HG02763 (cell line): ENCODE results near the gene TRIM5.
"Not testable (repeated sequence)": the region's sequence is repeated elsewhere in the genome, so short reads cannot be mapped to it uniquely, and the experiment has no call there.

Source experiments
- ATAC-seq: cut with Tn5 transposase; IDR thresholded peaks from one replicate; pipeline ENCODE4 v1.9.1; 2021; ENCODE audit warnings: mild to moderate bottlenecking, moderate library complexity; ENCODE audit not compliant: unreplicated experiment

Gene TRIM5, protein sequence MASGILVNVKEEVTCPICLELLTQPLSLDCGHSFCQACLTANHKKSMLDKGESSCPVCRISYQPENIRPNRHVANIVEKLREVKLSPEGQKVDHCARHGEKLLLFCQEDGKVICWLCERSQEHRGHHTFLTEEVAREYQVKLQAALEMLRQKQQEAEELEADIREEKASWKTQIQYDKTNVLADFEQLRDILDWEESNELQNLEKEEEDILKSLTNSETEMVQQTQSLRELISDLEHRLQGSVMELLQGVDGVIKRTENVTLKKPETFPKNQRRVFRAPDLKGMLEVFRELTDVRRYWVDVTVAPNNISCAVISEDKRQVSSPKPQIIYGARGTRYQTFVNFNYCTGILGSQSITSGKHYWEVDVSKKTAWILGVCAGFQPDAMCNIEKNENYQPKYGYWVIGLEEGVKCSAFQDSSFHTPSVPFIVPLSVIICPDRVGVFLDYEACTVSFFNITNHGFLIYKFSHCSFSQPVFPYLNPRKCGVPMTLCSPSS

DNA sequence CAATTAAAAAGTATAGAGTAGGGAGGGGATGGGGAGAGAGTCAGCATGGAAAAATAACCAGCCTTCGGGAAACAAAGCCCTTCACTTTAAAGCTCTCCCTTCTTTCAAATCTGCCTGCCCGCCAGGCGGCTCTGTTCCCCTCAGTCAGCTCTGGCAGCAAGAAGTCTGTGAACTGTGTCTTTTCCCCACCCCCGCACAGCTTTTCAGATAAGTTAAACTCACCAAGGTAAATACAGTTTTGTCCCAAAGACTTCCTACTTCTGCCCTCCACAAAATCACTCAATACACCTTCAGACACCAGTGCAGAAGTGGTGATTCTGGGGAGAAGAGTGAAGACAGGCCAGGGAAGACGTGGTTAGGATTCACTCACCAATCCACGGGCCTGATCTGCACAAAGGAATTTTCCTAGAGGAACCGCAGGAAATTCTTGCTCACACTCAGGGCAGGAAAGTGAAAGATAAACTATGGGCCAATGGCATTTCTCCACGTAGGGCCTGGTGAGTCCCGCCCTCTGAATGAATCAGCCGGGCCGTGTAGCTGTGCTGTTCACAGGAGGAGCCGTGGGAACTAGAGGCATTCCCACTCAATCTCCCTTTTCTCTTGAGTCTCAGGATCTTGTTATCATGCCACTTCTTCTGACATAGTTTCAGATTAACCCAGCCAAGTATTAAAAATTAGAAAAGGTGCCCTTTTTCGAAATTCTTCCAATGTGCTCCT lies at the start of gene TRIM5:
TRIM5 (minus strand) TSS at position 429 of the 717 bp plus-strand sequence. CDS start 4,897 bp downstream, outside the sequence.
- ATAC-seq, result peak; percentile 72

DNA sequence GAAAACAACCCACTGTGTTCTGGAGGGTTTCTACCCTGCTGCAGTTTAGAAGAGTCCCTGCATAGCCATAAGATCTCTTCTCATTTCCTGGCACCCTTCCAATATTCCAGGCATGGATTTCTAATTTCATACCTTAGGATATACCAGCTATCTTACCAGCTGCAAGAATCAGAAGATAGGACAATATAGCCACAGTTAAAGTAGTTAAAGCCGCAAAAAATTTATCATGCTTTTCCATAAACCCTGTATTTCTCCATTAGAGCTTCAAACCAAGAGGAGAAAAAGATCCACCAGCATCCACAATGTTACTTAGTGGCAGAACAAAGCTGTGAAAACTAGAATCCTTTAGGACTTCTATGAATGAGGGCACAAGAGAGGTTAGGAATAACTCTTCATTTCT lies 42.8 kb upstream of the TRIM5 start:
- no peak for ATAC-seq

GRCh38 chr11:5726351-5726750 lies 41.5 kb upstream of the TRIM5 start:
- ATAC-seq, result no peak

DNA sequence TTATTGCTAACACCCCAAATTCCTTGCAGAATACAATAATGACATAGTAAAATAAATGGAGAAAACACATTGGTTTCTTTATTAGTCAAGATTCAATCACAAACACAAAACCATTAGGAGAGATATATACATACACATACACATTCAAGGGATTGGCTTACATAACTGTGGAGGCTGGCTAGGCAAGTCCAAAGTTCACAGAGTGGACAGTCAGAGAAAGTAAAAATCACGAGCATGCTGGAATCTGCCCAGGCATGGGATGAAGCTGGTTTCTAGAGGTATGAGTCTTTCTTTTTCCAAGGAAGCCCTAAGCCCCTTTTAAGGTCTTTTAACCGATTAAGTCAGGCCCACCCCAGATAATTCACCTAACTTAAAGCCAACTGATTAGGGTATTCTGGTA lies 37.7 kb upstream of the TRIM5 start:
- no peak for ATAC-seq

DNA sequence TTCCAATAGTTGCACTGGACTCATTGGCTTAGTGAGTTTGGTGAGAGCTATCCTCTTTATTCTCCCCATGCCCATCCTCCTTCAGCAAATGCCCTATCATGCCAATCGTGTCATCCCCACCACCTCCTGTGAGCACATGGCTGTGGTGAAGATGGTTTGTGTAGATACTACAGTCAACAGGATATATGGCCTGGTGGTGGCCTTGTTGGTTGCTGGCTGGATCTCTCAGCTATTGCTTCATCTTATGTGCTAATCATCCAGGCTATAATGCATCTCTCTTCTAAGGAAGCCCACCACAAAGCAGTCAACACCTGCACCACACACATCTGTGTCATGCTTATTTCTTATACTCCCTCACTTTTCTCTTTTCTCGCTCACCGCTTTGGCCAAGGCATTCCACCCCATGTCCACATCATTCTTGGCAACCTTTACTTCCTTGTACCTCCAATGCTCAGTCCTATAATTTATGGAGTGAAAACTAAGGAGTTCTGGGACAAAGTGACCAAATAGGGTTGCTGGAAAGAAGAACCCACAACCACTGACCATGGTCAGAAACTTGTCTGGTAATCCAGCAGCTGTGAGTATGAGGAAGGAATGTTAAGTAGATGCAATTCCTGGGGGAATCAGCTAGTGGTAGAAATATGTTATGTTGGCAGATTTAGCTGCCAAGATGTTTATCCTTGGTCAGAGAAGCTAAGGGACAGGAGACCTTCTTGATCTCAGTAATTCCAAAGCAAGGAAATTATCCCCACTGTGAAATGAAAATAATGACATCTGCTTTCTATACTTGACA lies 35.0 kb upstream of the TRIM5 start:
- no peak for ATAC-seq

GRCh38 chr11:5716518-5716917 lies 31.6 kb upstream of the TRIM5 start:
- ATAC-seq, result not testable (repeated sequence)

GRCh38 chr11:5713695-5714094 lies 28.8 kb upstream of the TRIM5 start:
- ATAC-seq, result no peak

- no peak for ATAC-seq
These were observed 27.6 kb upstream of the TRIM5 start for GRCh38 chr11:5712507-5712906.

GRCh38 chr11:5705688-5706087 lies 20.8 kb upstream of the TRIM5 start:
- no peak for ATAC-seq

DNA sequence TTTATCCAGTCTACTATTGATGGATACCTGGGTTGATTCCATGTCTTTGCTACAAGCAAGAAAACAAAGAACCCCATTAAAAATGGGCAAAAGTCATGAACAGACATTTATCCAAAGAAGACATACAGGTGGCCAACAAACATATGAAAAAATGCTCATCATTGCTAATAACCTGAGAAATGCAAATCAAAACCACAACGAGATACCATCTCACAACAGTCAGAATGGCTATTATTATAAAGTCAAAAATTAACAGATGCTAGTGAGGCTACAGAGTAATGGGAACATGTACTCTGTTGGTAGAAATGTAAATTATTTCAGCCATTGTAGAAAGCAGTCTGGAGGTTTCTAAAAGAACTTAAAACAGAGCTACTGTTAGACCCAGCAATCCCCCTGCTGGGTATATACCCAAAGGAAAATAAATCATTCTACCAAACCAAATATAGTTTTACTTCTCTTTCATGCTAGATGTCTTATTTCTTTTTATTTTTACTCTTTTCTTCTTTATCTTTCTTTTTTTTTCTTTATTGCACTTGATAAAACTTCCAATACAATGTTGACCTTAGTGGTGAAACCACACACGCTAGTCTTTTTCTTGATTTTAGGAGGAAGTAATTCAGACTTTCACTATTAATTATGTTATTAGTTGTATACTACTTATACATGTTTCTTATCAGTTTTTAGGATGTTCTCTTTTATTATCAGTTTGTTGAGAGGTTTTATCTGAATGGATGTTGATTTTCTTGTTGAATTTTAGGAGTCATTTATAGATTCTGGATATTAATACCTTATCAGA lies 19.1 kb upstream of the TRIM5 start:
- peak; percentile 74 for ATAC-seq

DNA sequence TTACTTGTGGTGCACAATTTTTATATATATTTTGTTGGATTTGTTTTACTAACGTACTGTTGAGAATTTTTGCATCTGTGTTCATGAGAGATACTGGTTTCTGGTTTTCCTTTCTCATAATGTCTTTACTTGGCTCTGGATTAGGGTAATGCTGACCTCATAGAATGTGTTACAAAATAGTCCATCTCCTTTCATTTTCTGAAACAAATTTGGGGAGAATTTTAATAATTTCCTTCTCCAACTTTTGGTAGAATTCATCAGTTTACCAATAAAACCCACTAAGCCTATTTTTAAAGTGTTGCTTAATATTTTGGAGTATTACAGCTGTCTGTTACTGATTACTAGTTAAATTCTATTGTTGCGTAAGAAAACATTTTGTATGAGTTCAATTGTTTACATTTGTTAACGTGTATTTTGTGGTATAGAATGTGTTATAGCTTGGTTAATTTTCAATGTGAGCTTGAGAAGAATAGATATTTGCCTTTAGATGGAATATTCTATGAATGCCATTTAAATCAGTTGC lies 16.2 kb upstream of the TRIM5 start:
- ATAC-seq, result no peak

GRCh38 chr11:5700421-5701054 lies 15.7 kb upstream of the TRIM5 start:
- no peak for ATAC-seq

GRCh38 chr11:5698281-5698680 lies 13.4 kb upstream of the TRIM5 start:
- ATAC-seq, result no peak

DNA sequence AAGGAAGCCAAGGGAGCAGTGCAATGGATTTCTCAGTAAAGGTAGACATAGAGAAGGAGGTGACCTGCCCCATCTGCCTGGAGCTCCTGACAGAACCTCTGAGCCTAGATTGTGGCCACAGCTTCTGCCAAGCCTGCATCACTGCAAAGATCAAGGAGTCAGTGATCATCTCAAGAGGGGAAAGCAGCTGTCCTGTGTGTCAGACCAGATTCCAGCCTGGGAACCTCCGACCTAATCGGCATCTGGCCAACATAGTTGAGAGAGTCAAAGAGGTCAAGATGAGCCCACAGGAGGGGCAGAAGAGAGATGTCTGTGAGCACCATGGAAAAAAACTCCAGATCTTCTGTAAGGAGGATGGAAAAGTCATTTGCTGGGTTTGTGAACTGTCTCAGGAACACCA lies 11.3 kb upstream of the TRIM5 start:
- ATAC-seq, result no peak

DNA sequence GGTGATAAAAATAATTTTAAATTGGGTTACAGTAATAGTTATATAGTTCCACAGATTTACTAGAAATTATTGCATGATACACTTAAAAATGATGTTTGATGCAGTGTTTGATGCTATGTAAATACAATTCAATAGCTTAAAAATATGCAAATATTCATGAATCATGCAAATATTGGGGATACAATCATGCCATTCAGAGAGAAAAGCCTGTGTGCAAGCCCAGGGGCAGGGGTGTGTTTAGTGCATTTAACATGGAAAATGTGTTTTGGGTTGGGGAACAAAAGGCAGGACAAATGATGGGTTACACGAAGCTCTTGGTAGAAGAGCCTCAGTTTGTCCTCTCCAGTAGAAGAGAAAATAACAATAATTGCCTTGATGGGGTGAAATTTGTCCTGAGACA lies 10.7 kb upstream of the TRIM5 start:
- ATAC-seq, result no peak

GRCh38 chr11:5694642-5695041 lies 9.8 kb upstream of the TRIM5 start:
- no peak for ATAC-seq

DNA sequence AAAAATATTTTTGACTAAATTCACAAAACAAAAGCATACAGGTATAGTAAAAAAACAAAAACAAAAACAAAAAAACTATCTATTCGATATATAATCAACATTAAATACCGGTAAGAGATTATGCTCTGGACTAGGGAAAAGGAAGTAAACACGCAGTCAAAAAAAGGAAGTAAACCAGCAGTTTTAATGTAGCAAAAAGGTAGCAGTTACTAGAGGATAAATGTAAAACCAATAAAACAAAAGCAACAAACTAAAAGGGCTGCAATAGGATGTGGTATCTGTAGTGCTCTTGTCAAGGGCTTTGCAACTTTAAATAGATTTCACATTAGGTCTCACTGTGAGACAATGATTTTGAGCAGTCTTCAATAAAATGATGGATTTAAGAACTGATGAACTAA lies 7.1 kb upstream of the TRIM5 start:
- no peak for ATAC-seq

DNA sequence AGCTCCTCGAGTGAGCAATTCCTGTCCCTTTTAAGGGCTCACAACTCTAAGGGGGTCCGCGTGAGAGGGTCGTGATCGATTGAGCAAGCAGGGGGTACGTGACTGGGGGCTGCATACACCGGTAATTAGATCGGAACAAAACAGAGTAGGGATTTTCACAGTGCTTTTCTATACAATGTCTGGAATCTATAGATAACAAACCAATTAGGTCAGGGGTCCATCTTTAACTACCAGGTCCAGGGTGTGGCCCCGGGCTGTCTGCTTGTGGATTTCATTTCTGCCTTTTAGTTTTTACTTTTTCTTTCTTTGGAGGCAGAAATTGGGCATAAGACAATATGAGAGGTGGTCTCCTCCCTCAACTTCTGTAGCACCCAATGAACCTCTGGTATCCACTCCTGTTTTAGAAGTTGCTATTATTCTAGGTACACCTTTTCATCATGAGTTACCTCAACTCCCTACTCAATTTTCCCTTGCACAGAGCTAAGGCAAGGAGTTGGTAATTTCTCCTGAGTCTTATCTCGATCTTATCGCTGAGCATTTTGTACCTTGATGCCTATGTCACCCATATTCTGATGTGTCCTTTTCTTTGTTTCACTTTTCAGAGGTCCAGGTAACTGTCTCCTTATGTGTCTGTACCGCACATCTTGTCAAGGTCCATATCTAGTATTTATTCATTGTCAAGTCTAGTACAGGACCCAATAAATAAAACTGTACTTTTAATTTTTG lies 6.5 kb upstream of the TRIM5 start:
- ATAC-seq, result not testable (repeated sequence)

DNA sequence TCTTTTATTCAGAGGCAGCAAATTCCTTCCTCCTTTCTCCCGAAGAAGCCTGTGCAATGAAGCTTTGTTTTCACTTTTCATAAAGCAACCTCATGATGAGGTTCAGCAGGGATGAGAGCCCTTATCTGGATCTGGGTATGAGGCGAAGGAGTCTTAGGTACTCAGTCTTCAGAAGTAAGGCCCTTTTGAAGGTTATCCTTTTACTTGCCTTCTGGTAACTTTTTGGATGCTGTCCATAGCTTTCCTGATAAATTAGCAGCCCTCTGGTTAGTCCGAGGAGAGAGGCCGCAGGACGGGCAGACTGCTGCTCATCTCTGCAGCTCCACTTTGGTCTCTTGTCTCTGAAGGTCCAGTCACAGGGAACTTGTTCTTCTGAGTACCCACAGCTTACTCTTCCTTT lies 5.9 kb upstream of the TRIM5 start:
- ATAC-seq, result no peak
